AG10803 (cell line): Measurements from ENCODE around the gene THAP4.
A peak's percentile ranks its signal among the peaks of the same experiment; 100 is the strongest.

ENCODE experiments used
- DNase-seq: peaks from one replicate; pipeline ENCODE4 v3.0.0; 2010; ENCODE audit warnings: low read depth
- H3K4me3 ChIP-seq: 2 replicates; pipeline ENCODE4 v1.5.1; 2011; ENCODE audit warnings: mild to moderate bottlenecking, low read length, control low read depth
- TF ChIP-seq, protein P1 (sequence below): conservative IDR thresholded peaks from 2 replicates; pipeline ENCODE4 v1.5.1; 2011; ENCODE audit warnings: mild to moderate bottlenecking, low read length, control low read depth, inconsistent platforms

Gene THAP4

GRCh38 chr2:241660593-241661213, 23.7 kb upstream of the THAP4 start:
- no peak for DNase-seq
- TF ChIP-seq, protein P1, sequence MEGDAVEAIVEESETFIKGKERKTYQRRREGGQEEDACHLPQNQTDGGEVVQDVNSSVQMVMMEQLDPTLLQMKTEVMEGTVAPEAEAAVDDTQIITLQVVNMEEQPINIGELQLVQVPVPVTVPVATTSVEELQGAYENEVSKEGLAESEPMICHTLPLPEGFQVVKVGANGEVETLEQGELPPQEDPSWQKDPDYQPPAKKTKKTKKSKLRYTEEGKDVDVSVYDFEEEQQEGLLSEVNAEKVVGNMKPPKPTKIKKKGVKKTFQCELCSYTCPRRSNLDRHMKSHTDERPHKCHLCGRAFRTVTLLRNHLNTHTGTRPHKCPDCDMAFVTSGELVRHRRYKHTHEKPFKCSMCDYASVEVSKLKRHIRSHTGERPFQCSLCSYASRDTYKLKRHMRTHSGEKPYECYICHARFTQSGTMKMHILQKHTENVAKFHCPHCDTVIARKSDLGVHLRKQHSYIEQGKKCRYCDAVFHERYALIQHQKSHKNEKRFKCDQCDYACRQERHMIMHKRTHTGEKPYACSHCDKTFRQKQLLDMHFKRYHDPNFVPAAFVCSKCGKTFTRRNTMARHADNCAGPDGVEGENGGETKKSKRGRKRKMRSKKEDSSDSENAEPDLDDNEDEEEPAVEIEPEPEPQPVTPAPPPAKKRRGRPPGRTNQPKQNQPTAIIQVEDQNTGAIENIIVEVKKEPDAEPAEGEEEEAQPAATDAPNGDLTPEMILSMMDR, result no peak
- H3K4me3 ChIP-seq, result no peak overlapping the region

DNA sequence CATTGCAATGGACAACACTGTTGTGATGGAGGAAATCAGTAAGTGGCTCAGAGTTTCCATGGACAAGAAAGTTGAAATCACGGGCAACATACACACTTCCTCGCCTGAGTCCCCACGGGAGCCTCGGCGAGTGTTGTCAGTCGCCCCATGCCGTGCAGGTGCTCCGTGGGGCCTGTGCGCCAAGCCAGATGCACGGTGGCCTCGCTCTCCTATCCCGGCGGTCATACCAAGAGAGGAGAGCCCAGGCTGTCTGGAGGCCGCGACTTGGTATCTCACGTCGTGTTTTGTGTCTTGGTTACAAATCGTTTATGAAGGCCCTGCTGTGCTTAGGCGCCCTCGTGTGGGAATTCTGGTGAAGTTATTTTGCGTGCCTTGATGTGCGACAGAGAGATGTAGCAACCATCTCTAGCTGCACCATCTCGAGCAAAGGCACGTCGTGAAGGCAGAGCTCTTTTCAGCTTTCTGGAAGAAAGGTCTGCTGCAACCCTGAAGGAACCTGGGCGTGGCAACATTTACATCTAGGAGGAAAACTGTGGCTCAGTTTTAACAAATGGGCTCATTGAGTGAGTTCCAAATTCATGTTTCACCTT, 22.3 kb upstream of the THAP4 start:
- DNase-seq, result peak; percentile 76
- no peak overlapping the region for H3K4me3 ChIP-seq
- TF ChIP-seq, protein P1, result peak; percentile 81

DNA sequence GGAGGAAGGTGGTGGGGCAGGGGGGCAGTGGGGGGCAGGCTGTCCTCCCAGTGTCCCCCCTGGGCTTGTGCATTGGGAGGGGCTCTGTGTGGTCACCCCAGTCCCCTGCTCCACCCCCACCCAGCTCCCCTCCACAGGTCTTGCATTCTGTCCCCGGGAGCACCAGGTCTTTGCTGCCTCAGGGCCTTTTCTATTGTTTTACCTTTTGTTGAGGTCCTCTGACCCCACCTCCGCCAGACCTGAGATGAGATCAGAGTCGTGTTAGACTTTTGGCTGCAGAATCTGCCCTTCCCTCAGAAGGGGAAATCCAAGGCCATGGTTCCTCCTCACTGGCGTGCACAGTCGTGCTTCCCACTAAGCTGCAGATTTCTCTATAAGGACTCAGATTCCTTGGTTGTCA, 21.3 kb upstream of the THAP4 start:
- DNase-seq, result no peak
- TF ChIP-seq, protein P1, result no peak
- no peak overlapping the region for H3K4me3 ChIP-seq

DNA sequence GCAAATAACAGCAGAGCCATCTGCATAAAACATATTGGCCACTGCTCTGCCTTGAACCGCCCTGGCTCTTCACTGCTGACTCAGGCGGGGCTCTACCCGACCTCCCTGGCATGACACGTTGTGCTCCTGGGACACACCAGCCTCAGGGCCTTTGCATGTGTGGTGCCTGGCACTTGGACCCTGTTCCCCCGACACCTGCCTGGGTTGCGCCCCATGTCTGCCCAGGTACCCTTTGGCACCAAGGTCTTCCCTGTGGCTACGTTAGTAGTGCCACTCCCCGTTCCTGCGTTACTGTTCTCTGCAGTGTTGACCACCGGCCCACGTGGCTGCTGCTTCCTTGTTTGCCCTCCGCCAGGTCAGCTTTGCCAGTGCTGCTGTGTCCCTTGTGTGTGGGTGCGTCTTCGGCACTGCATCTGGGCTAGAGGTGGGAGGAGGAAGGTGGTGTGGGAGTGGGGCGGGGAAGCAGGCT, 20.9 kb upstream of the THAP4 start:
- no peak overlapping the region for H3K4me3 ChIP-seq
- TF ChIP-seq, protein P1, result no peak
- no peak for DNase-seq

DNA sequence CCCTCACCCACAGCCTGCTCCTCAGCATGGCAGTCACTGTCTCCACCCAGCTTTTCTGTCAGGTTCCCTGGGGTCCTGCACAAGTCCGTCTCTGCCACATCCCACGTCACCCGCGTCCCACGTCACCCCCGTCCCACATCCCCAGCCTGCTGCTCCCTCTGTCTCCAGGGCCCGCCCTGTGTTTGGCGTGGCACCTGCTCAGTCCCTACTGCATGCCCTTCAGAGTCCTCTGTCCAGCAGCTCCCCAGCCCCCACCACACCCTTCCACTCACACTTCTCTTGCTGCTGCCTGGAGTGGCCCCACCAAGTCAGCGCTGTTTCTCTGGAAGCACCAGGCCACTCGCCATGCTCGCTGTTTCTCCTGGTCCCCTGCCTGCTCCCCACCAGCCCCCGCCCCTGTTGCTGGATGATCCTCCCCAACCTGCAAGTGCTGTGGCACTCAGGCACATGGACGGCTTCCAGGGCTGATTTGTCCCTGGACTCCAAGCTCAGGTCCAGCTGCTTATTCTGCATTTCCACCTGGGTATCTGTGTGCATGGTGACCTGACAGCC, 19.3 kb upstream of the THAP4 start:
- no peak overlapping the region for H3K4me3 ChIP-seq
- DNase-seq, result no peak
- TF ChIP-seq, protein P1, result no peak

- TF ChIP-seq, protein P1, result no peak
- no peak for DNase-seq
- H3K4me3 ChIP-seq, result no peak overlapping the region
Measured at GRCh38 chr2:241655516-241656189, 18.7 kb upstream of the THAP4 start.
